HG03060 (cell line): ENCODE results near the gene NCOA3.

Experiments
- ATAC-seq: cut with Tn5 transposase; IDR thresholded peaks from one replicate; pipeline ENCODE4 v1.9.1; 2021; ENCODE audit warnings: low read depth, moderate number of reproducible peaks; ENCODE audit not compliant: unreplicated experiment

The NCOA3 gene

DNA sequence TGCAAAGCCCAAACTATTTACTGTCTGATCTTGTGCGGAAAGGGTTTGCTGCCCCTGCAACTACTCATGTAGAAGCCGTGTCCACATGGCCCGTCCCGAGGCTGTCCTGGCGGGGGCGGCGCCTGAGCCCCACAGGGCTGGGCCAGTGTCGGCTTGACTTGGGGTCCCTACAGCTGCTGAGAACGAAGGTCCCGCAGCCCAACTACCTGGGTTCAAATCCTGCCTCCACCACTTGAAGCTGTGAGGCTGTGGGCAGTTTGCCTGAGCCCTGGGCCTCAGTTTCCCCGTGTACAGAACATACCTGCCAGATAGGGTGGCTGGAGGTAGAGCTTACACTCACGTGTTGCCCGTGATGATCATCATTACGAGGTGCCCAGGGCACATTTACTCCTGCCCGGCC, 172.5 kb downstream of the NCOA3 start:
- no peak for ATAC-seq

DNA sequence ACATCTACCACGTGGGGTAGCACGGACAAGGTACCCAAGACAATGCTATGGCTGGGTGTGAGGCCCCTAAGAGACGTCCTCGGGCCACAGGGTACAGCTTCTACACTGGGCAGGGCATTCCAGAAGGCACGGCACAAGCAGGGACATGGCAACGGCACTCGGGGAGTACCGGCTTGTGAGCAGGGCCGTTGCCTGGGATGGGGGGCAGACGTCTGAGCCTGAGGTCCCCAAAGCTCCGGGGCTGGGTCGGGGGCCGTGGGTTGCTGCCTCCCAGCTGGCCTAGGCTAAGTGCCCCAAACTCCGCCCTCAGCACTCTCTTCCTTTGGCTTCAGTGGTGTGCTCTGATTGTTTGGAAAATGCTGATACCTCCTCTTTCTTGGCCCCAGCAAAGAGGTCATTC, 173.0 kb downstream of the NCOA3 start:
- ATAC-seq = no peak

DNA sequence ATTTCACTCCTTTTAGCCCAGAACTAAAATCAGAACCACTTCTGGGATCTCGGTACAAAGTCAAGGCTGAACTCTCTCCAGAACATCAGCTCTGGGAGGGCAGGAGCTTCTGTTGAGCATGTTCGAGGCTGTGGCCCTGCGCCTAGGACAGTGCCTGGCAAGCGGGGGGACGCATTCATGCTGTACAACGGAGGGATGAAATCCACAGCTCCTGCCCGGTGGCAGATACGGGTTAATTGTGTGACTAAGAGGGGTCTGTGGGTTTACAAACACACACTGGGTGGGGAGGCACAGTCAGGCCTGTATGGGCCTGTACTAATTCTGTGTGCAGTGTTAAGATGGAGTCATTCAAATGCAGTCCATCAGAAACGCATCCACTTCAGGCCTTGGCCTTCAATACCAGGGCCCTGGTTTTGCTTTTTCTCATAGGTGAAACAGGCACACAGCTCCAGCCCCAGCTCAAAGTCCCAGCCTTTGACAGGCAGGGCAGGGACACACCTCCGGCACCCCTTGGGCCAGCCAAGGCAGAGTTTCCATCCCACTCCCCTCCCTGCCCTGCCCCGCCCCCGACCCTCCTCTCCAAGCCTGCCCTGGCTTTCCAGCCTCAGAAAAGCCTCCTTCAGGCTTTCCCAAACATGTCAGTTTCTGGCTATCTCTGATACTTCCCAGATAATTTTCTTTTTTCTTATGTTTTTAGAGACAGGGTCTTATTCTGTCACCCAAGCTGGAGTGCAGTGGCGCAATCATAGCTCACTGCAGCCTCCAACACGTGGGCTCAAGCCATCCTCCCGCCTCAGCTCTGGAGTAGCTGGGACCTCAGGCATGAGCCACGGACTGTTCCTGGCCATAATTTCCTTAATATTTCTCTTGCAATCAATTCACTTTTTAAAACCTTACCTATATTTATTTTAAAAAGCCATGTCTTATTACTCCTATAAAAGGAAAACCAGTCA, 173.8 kb downstream of the NCOA3 start:
- no peak for ATAC-seq

DNA sequence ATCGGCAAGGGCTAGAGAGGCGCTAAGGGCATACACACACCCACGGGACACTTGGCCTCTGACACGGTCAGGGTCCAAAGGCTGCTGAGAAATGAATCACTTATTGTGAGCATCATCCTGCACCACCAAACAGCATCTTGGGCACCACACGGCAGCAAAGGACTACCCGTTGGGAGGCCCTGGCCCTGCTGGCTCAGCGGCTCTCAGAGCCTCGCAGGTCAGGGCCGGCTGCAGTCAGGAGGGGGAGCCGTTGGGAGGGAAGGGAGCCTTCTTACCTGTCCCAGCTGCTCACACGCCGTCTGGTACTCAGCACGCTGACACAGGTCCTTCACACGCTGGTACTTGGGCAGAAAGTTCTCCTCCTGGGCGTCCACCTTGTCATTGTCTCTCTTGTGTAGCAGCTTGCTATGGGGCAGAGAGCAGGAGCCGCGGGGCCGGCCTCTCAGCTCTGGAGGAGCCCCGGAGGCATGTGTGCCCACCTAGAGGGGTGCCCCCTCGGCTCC, 174.6 kb downstream of the NCOA3 start:
- no peak for ATAC-seq

DNA sequence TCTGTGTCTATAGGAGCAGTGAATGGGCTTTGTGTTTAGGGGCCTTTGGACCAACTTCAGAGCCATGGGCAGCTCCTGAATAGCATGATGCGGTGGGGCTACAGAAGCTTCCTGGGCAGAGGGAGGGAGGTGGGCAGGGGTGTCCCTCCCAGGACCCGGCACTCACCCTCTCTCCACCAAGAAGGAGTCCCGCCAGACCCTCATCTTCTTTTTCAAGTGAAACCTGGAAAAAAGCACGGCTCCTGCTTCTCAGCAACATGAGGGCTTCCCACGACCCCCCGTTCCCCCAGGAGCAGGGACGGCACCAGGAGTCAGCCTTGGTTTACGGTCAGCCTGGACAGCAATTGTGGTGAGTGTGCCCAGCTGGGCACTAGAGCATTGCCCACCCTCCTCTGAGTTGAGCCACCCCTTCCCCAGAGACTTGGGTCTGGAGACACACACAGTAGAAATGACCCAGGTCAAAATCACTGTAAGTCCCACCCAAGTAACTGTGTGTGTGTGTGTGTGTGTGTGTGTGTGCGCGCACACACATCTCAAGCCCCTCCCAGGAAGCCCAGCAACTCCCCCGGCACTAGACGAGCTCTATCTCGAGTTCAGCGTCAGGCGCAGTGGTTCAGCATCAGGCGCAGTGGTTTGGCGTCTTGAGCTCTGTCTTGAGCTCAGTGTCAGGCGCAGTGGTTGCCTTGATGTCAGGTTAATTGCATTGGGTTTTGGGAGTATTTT, 175.4 kb downstream of the NCOA3 start:
- ATAC-seq = no peak

DNA sequence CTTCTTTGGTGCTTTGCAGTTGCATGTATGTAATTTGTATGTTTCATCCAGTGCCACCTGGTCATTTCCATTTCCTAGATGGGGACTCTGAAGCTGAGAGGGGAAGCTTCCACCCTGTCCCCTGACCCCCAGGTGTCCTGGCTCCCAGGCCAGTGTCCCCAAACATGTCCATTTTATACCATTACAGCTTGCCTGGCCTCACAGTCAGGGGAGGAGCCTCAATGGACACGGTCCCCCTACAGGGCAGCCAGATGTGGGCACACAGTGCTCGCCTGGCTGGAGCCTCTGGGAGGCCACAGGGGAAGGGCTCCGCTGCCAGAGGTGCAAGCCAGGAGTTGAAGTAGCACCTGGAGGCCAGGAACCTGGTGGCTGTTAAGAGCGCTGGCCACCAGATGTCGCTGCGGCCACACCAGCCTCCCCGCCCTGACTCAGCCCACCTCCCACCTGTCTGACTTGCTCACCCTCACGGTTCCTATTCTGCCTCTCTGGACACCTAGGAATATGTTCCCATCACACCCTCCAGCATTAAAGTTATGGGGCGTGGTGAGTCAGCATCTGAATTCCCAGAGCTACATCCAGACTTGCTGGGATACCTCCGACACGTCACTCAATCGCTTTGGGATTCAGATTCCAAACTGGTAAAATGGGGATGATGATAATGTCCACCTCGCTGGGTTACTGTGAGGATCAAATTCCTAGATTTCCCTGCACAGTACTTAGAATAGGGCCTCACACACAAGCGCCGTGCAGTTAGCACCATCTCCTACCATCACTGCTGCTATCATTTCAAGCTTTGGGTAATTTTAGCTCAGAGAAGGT, 176.2 kb downstream of the NCOA3 start:
- ATAC-seq = no peak

DNA sequence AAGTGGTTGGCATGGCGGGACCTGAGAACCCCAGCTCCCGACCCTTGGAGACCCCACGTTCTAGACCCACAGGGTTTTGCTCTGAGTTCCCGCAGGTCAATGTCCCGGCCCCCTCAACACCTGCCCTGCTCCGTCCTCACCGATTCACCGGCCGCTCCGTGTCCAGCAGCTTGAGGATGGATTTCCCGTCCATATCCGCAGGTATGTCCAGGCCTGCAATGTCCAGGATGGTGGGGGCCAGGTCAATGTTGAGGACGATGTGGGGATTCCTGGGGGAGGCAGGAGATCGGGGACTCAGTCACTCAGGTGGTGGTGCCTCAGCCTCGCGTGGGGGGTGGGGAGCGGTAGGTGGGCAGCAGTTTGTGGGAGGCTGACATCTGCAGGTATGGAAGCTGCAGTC, 176.8 kb downstream of the NCOA3 start:
- ATAC-seq = no peak

DNA sequence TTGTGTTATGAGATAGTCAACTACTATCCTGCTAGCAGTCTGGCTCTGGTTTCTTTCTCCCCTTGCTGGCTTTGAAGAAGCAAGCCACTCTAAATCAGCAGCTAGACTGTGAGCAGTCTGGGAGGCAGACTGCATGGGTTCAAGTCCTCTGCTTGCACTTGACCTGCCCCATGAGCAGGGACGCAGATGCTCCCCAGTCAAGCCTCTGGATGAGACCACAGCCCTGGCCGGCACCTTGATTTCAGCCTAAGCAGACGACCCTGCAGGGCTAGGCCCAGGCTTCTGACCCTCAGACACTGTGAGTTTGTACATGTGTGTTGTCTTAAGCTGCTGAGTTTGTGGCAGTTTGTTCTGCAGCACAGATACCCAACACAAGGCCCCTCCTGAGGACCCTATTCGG, 177.8 kb downstream of the NCOA3 start:
- no peak for ATAC-seq

DNA sequence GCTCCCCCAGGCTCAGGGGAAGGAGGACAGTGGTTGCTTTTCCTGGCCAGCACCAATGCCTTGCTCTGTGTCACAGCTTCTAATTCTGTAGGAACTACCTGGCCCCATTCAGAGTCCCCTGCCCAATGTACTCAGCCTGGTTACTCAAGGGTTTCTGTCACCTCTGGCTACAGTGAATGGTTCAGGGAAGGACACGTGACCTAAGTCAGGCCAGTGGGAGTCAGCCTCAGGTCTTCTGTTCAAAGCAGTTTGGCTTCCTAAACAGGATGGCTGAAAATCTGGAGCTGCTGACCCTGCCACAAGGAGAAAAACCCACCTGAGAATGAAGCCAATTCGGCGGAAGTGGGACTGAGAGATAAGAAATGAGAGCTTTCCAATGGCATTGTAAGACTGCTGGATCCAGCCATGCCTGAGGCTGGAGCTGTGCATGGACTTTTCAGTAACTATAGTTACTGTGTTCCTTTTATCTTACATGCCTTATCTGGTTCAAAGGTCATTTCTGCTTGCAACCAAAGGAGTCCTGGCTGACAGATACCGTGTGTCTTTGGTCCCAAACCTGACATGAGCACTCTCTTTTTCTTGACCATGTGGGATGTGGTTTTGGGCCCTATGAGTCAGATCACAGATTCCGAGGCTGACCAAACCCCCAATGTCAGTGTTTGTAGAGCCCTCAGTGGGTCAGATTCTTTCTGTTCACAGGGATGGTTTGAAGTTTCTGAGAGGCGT, 179.3 kb downstream of the NCOA3 start:
- no peak for ATAC-seq

DNA sequence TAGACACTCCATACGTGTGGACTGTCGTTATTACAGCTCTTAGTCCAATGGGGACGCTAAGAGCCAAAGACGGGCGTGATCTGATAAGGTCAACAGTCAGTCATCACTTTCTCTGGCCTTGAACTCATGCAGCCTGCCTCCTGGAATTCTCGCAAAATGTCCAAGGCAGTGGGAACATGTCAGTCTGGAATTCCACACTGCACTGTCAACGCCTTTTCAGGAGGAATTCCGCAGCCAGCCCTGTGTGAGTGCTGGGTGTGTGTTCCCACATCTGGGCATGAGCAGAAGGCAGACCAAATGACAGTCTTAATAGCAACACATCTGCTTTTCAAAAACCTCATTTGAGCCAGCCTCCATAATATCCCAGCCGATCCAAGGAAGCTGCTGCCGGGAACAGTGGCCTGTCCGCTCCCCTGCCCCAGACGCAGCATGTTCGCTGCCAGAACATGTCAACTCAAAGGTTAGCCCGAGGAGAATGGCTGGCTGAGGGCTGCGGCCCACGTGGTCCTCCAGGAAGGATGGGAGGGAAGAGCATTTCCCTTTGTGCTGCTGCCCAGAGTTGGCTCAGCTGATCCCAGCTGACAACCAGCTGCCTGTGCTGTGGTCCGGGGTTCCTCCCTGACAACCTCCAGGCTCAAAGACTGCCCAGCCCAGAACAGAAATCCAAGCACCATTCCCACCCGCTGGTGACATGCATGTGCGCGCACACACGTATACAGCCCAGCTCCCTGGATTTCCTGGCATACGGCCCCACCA, 180.5 kb downstream of the NCOA3 start:
- ATAC-seq = no peak

DNA sequence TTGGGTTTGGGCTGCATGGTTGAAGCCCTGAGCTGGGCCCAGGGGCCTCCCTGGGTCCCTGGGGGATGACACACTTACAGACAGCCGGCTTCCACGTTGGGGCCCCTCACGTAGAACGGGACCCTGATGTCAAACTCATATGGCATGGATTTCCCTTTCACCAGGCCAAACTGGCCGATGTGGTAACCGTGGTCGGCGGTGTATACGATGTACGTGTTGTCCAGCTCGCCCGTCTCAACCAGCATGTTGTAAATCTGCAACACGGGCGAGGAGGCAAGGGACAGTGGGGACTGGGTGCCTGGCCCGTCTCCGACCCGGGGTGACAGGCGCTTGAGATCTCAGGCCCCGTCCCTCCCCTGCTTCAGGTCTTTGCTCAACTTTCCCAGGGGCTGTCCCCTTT, 181.2 kb downstream of the NCOA3 start:
- ATAC-seq = no peak

DNA sequence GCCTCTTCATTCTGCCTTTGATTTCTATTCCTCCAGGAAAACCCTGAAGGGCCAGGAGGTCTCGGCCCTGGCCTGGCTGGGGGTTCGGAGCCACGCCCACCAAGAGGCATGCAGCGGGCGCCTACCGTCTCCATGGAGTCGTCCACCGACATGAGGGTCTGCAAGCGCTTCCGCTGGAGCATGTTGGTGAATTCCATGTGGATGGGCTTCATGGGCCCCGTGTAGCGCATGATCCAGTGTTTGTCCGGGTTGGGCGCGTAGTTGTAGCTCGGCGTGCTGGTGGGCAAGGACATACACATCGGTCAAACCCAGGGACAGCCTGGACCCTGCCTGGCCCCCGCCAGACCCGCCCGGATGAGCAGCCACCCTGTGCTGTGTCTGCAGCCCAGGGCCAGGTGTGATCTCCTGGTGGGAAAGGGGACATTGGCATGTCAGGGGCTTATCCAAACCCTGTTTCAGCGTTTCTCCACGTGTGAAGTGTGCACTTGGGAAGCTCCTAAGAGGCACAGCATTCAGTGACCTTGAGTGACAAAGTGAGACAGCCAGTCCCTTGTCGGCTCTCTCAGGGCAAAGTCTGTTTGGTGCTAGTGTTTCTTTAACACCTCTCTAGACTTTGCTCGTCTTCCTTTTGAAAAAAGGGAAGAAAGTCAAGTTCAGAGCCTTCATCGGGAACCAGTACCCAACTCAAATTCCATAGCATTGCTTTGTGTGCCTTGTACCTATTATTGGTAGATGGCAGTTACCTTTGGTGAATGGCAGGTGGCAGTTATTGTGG, 182.8 kb downstream of the NCOA3 start:
- no peak for ATAC-seq

DNA sequence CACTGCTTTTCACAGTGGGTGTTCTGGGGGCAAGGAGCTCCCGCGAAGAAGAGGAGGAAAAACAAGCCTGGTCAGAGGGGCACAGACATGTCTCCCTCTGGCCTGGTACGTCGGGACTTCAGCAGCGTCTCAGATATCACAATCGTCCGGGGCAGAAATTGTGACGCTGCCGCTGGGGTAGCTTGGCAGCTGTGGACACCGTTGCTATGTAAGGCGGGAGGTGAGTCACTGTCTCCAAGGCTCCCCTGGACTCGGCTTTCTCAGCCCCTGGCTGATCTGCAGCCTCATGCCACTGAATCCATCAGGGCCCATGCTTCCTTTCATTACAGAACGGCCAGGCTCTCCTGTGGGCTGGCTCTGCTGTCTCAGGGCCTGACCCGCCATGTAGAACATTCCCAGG, 184.9 kb downstream of the NCOA3 start:
- ATAC-seq = no peak

DNA sequence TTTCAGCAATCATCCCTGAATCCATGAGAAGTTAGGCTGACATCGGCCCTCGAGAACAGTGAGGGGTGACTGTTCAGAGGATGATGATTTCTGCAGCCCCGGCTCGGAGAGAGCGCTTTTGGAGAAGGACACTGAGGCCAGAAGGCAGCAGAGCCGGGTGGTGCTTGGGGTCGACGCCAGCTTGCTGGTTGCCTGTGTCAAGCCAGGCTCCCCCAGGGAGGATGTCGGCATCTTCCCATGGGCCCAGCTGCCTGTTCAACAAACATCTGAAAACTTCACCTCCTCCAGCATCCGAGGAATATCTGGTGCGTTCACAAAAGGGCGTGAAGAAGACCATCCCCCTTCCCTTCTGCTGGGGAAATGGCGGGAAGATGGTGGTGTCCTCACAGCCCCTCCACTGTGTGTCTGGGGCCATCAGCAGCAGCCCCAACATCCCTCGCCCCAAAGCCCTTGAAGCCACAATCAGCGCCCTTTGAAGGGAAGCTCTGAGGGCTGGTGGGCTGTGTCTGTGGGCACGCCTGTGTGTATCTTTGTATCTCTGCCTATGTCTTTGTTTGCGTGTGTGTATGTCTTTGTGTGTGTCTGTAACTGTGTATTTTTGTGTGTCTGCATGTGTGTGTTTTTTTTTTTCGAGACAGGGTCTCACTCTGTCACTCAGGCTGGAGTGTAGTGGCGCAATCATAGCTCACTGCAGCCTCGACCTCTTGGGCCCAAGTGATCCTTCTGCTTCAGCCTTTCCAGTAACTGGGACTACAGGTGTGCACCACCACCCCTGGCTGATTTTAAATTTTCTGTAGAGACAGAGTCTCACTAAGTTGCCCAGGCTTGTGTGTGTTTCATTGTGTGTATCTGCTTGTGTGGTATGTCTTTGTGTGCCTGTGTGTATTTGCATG, 185.7 kb downstream of the NCOA3 start:
- no peak for ATAC-seq

DNA sequence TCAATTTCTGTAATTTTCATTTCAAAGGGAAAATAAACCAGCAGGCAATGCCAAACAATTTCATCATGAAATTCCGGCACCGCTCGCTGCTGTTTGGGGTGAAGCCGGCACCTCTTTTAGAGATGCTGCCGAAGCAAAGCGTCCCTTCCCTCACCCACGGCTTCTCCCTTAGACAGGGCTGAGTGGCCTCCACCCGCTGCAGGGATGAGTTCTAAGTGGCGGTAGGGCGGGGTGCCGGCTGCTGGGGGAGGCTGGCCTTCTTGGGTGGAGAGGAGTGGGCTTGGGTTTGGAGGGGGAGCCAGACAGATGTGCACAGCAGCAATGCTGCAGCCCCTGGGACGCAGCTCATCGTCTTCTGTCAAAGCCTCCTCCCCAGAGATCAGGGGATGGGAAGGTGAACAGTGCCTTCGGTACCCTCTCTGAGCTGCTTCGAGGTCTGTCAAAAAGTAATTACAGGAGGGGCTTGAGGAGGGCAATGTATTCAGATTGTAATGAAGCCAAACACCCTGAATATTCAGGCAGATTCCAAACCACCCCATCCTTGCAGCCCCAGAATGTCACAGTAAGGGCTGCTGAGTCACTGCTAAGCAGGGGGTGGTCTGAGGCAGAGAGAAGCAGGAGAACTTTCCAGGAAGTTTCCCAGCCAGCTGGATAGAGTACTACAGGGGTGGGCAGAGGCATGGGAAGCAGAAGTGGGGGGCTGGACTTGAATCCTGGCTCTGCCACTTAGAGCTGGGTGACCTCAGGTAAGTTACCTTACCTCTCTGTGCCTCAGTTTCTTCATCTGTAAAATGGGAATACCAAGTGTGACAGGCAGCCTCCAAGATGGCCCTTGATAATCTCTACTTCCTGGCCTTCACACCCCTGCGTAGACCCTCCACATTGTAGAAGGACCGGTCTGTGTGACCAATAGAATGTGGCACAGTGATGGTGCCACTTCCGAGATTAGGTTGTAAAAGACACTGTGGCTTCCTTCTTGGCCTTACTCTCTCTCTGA, 187.0 kb downstream of the NCOA3 start:
- no peak for ATAC-seq

DNA sequence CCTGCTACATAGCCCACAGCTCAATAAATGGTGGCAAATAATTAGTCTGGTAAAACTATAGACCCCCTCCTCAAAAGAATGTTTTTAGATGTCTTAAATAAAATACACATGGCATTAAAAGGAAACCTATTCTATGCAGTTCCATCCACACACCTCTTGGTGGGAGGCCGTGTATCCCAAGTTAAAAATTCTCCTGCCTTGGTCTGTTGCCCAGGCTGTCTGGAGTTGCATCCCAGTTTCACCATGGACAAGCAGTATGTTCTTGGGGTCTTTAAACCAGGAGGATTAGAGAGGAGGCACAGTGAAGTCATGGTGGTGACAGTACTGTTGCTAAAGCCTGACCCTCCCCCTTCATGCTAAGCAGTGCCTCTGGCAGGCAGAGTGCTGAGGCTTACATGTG, 188.0 kb downstream of the NCOA3 start:
- no peak for ATAC-seq

DNA sequence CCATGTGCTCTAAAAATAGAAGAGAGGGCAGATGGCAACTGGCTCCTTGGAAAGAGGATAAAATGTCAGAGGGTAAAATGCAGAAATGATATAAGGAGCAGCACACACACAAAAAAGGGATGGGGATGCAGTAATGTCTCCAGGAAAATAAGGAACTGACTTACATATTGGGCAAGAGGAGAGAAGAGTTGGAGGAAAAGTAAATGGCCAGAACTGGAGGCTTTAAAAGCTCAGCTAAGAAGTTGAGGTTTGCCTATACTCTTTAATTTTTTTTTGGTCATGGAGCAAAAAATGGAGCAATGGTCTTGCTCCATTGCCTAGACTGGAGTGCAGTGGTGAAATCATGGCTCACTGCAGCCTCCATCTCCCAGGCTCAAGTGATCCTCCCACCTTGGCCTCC, 189.9 kb downstream of the NCOA3 start:
- ATAC-seq = no peak
